GM23338 (cell line): ENCODE data around the gene CAPN10. TPM values are rescaled to one million over a fixed set of nuclear protein-coding genes. Genes with fewer than 3 reads are reported as not detected.

Experiments used
- ATAC-seq: fragments of 200-7000 bp; cut with Tn5 transposase; 3 replicates; pipeline ENCODE4 v1.9.1; 2020
- DNase-seq: peaks from one replicate; pipeline ENCODE4 v3.0.0-alpha.2; 2015; ENCODE audit warnings: low spot score
- H2AFZ ChIP-seq: fragments of 200-600 bp; sonication (generic); 2 replicates; pipeline ENCODE4 v1.8.0; 2016; ENCODE audit warnings: antibody characterized with exemption, mild to moderate bottlenecking, moderate library complexity
- H3F3A ChIP-seq: fragments of 200-600 bp; sonication (generic); replicated peaks from 2 replicates; pipeline ENCODE4 v1.8.0; 2017; ENCODE audit warnings: antibody characterized with exemption, mixed run types, low read depth
- H3K27ac ChIP-seq: fragments of 200-600 bp; sonication (generic); 2 replicates; pipeline ENCODE4 v1.6.1; 2016; ENCODE audit warnings: low read depth
- H3K27me3 ChIP-seq: fragments of 200-600 bp; sonication (generic); 2 replicates; pipeline ENCODE4 v1.8.0; 2016; ENCODE audit warnings: mild to moderate bottlenecking, mixed run types, moderate library complexity; ENCODE audit not compliant: insufficient read depth
- H3K36me3 ChIP-seq: fragments of 200-600 bp; sonication (generic); 2 replicates; pipeline ENCODE4 v1.8.0; 2016; ENCODE audit warnings: mild to moderate bottlenecking; ENCODE audit not compliant: insufficient read depth
- H3K4me1 ChIP-seq: fragments of 200-600 bp; sonication (generic); 2 replicates; pipeline ENCODE4 v1.8.0; 2016; ENCODE audit warnings: mild to moderate bottlenecking, moderate library complexity; ENCODE audit not compliant: insufficient read depth
- H3K4me2 ChIP-seq: fragments of 200-600 bp; sonication (generic); 2 replicates; pipeline ENCODE4 v1.7.1; 2017; ENCODE audit warnings: mixed run types
- H3K4me3 ChIP-seq: fragments of 200-600 bp; sonication (generic); 2 replicates; pipeline ENCODE4 v1.6.1; 2016; ENCODE audit warnings: mixed run types
- H3K79me2 ChIP-seq: fragments of 200-600 bp; sonication (generic); replicated peaks from 2 replicates; pipeline ENCODE4 v1.8.0; 2017; ENCODE audit warnings: mild to moderate bottlenecking; ENCODE audit not compliant: insufficient read depth
- H3K9me2 ChIP-seq: fragments of 200-600 bp; sonication (generic); 2 replicates; pipeline ENCODE4 v1.8.0; 2017; ENCODE audit not compliant: insufficient read depth
- H4K20me1 ChIP-seq: fragments of 200-600 bp; sonication (generic); replicated peaks from 2 replicates; pipeline ENCODE4 v1.8.0; 2017; ENCODE audit warnings: mild to moderate bottlenecking; ENCODE audit not compliant: insufficient read depth
- H3K27ac Mint-ChIP-seq: 2 replicates; pipeline ENCODE4 v1.8.0; 2020; ENCODE audit warnings: inconsistent platforms, mild to moderate bottlenecking, moderate library complexity, mixed read lengths
- H3K27me3 Mint-ChIP-seq: 3 replicates; pipeline ENCODE4 v1.8.0; 2022; ENCODE audit warnings: low read depth, mild to moderate bottlenecking, moderate library complexity, mixed read lengths, inconsistent platforms; ENCODE audit not compliant: insufficient read depth, poor library complexity
- H3K36me3 Mint-ChIP-seq: 3 replicates; pipeline ENCODE4 v1.8.0; 2021; ENCODE audit warnings: low read depth, mild to moderate bottlenecking, inconsistent platforms, moderate library complexity, mixed read lengths
- H3K4me1 Mint-ChIP-seq: 3 replicates; pipeline ENCODE4 v1.8.0; 2020; ENCODE audit warnings: mild to moderate bottlenecking, inconsistent platforms, mixed read lengths
- H3K4me3 Mint-ChIP-seq: 3 replicates; pipeline ENCODE4 v1.8.0; 2021; ENCODE audit warnings: moderate library complexity, mild to moderate bottlenecking, inconsistent platforms, mixed read lengths
- H3K9me3 Mint-ChIP-seq: 3 replicates; pipeline ENCODE4 v1.8.0; 2020; ENCODE audit warnings: moderate library complexity, mild to moderate bottlenecking, inconsistent platforms, mixed read lengths
- CREB1 ChIP-seq: fragments of 250-450 bp; sonication (Bioruptor Pico); IDR thresholded peaks from 2 replicates; pipeline ENCODE4 v1.5.0; 2020; ENCODE audit warnings: low read depth, mild to moderate bottlenecking, moderate library complexity
- CTCF ChIP-seq, 2 experiments: fragments of 200-600 bp in 1 of 2; sonication (generic) in 1 of 2; conservative IDR thresholded peaks; 2 replicates each; pipeline versions ENCODE4 v1.5.1 to v1.6.1; 2016 to 2017; ENCODE audit warnings: antibody characterized with exemption in 2 of 2, low read depth in 2 of 2, mild to moderate bottlenecking in 2 of 2, moderate library complexity in 1 of 2
- ETS1 ChIP-seq: IDR thresholded peaks from 2 replicates; pipeline ENCODE4 v1.6.1; 2016; ENCODE audit warnings: antibody characterized with exemption
- EZH2phosphoT487 ChIP-seq: fragments of 200-600 bp; sonication (generic); IDR thresholded peaks from one replicate; pipeline ENCODE4 v1.8.1; 2018; ENCODE audit warnings: antibody characterized with exemption; ENCODE audit not compliant: unreplicated experiment
- NANOG ChIP-seq: IDR thresholded peaks from 2 replicates; pipeline ENCODE4 v1.6.1; 2016; ENCODE audit warnings: antibody characterized with exemption, borderline replicate concordance
- REST ChIP-seq: IDR thresholded peaks from one replicate; pipeline ENCODE4 v1.6.1; 2018; ENCODE audit warnings: antibody characterized with exemption; ENCODE audit not compliant: unreplicated experiment
- STAT1 ChIP-seq: IDR thresholded peaks from one replicate; pipeline ENCODE4 v1.6.1; 2016; ENCODE audit warnings: antibody characterized with exemption; ENCODE audit not compliant: unreplicated experiment
- ZNF331 ChIP-seq: fragments of 250-450 bp; sonication (Bioruptor Pico); IDR thresholded peaks from 2 replicates; pipeline ENCODE4 v1.5.0; 2020; ENCODE audit warnings: low read depth, mild to moderate bottlenecking, moderate library complexity
- ZNF462 ChIP-seq: fragments of 250-450 bp; sonication (Bioruptor Pico); IDR thresholded peaks from 2 replicates; pipeline ENCODE4 v1.5.0; 2020; ENCODE audit warnings: mild to moderate bottlenecking, moderate library complexity
- polyA plus RNA-seq: library from polyadenylated mRNA; unstranded; fragments of >200 nt; fragmentation: Nextera tagmentation; extraction: Ambion mirVana; gene quantifications from 2 replicates; pipeline ENCODE4 v1.2.1, GENCODE V29; 2016
- total RNA-seq: library from RNA; depleted of rRNA; stranded (reverse); fragments of >200 nt; shearing (Covaris generic); gene quantifications from 2 replicates; pipeline ENCODE4 v1.2.3, GENCODE V29; 2014

Gene CAPN10
- total and polyA plus RNA-seq, 2 experiments from 2014 or later = 30.2 to 59.8 TPM

- H3K4me3 Mint-ChIP-seq = no peak within 1 kb of the TSS
Observed at GRCh38 chr2:240624950-240625621, 38.6 kb downstream of the CAPN10 start, which contains the start of gene GPR35. Gene GPR35 (plus strand): TSS chr2:240625480. CDS start chr2:240629953, 4,473 bp downstream.

More at GRCh38 chr2:240624950-240625621, 38.6 kb downstream of the CAPN10 start, which contains the start of gene GPR35:
- Histone ChIP-seq H3K36me3 (no peaks in the 10 kb centered on the region), H2AFZ (no peak within 1 kb of the TSS), H3F3A (no peaks in the 10 kb centered on the region), H3K27ac (no peak within 1 kb of the TSS), H4K20me1 (no peaks in the 10 kb centered on the region), H3K79me2 (no peaks in the 10 kb centered on the region), H3K4me3 (no peak within 1 kb of the TSS), H3K4me1 (no peaks in the 10 kb centered on the region), H3K27me3 (no peaks in the 10 kb centered on the region), H3K4me2 (no peak within 1 kb of the TSS), H3K9me2 (no peaks in the 10 kb centered on the region)
- ATAC-seq = peak; percentile 17; the same call in 2 of the 3 replicates
- Mint-ChIP-seq H3K4me1 (peaks cover 10% of the 10 kb centered on the region; the same call in 2 of the 3 replicates), H3K9me3 (no peaks in the 10 kb centered on the region), H3K27ac (no peak within 1 kb of the TSS), H3K27me3 (peaks cover 9% of the 10 kb centered on the region), H3K36me3 (no peaks in the 10 kb centered on the region)
- no peak for TF ChIP-seq NANOG
- no peak for TF ChIP-seq ZNF331 (CRISPR knock-in tag)
- TF ChIP-seq STAT1 = no peak
- no peak for TF ChIP-seq ETS1
- TF ChIP-seq CREB1 (CRISPR knock-in tag) = no peak
- no peak for TF ChIP-seq ZNF462 (CRISPR knock-in tag)
- no peak for TF ChIP-seq CTCF (conservative IDR thresholded peaks at IDR 0.05; ENCODE audit: low read depth in 2 of 2)
- TF ChIP-seq REST = no peak
- no peak for TF ChIP-seq EZH2phosphoT487
- no peak for DNase-seq
